KOPT-K1 (cell line): Measurements from ENCODE around the gene MPI.
A peak's percentile ranks its signal among the peaks of the same experiment; 100 is the strongest.
"Not testable (repeated sequence)": the region's sequence is repeated elsewhere in the genome, so short reads cannot be mapped to it uniquely, and the experiment has no call there.

Source experiments
- H3K27ac ChIP-seq: fragments of 200-600 bp; sonication (generic); 2 replicates; pipeline ENCODE4 v1.5.1; 2016; ENCODE audit warnings: antibody characterized with exemption, mild to moderate bottlenecking, low read depth, low read length; ENCODE audit not compliant: poor library complexity, severe bottlenecking
- H3K36me3 ChIP-seq: fragments of 200-600 bp; sonication (generic); 2 replicates; pipeline ENCODE4 v1.5.1; 2017; ENCODE audit warnings: antibody characterized with exemption, mild to moderate bottlenecking, low read length, moderate library complexity; ENCODE audit not compliant: insufficient read depth
- H3K9me3 ChIP-seq: fragments of 200-600 bp; sonication (generic); 2 replicates; pipeline ENCODE4 v1.5.1; 2017; ENCODE audit warnings: antibody characterized with exemption, low read length, mild to moderate bottlenecking; ENCODE audit not compliant: insufficient read depth, poor library complexity, severe bottlenecking

Gene MPI

DNA sequence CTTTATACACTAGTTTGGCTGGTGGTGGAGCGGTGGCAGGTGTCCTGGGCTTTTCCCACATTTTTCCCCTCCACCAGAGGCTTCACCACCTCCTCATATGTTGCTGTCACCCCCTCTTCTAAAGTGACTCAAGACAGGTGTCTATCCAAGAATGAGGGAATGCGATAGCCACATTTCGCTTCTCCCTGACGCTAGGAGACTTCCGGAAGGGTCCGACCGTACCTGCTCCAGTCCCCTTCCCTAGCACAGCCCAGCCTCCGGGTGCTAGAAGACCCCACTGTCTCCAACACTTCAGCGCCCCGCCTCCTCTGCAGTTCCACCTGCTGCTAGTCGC is 17.2 kb upstream of the MPI start:
- peaks cover 24% of the 10 kb centered on the region; the same call in 1 of the 2 replicates for H3K36me3 ChIP-seq
- peak overlapping the region; percentile 74 for H3K27ac ChIP-seq
- peaks cover 9% of the 10 kb centered on the region for H3K9me3 ChIP-seq

DNA sequence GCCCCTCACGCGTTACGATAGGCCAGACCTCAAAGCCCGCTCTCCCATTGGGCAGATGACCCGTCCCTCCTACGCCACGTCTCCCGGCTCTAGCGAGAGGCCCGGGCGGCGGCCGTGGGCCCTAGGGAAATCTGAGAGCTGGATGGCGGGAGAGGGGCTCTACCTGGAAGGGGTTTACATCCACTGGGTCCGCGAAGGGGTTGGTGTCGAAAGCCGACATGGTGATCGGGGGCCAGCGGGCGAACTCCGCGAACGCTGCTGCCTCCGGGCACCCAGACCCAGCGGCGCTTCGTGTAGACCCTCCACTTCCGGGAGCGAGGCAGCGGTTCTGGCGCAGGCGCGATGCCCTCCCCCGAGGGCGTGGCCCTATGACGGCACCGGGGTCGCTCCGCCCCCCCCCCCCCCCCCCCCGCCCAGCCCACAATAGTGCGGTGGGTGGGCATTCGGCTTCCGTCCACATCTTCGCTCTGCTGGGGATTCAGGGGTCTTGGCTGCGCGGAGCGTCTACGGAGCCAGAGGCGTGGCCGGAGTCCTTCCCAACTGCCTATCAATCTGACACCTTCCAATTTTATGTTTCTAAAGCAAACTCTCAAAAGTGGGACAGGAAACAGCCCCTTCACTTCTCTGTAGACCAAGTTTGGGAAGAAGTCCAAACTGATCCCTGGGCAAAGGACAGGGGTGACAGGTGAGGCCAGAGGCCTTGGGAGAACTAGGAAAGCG is 16.6 kb upstream of the MPI start, which contains the start of gene SCAMP2:
Gene SCAMP2 (minus strand): TSS at position 330 of the 720 bp plus-strand sequence. CDS start 110 bp downstream, at position 220.
- peaks cover 18% of the 10 kb centered on the region; the same call in 1 of the 2 replicates for H3K36me3 ChIP-seq

DNA sequence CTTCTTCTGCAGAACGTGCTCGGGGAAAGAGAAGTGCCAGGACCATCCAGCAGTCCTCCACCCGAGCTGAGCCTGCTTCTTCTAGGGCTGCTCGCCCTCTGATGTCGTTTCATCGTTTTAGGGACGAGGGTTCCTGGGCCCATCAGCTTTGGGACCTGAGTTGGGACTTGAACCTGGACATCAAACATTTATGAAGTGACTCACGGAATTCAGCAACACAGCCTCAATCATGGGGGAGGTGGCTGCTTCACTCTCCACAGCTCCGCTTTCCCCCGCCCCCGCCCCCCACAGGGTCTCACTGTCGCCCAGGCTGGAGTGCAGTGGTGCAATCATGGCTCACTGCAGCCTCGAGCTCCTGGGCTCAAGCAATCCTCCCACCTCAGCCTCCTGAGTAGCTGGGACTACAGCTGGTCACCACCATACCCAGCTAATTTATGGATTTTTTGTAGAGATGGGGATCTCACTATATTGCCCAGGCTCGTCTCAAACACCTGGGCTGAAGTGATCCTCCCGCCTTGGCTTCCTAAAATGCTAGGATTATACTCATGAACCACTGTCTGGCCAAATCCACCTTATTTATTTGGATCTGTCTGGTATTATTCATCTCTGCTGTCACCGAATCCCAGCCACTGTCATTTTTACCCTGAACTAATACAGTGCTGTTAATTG is 16.0 kb upstream of the MPI start:
- Histone ChIP-seq H3K36me3 (peaks cover 11% of the 10 kb centered on the region; the same call in 1 of the 2 replicates), H3K9me3 (no peaks in the 10 kb centered on the region), H3K27ac (peak overlapping the region; percentile 39)

More for the DNA sequence above, 16.6 kb upstream of the MPI start, which contains the start of gene SCAMP2:
- H3K27ac ChIP-seq: peak within 1 kb of the TSS; percentile 74
- H3K9me3 ChIP-seq: peaks cover 4% of the 10 kb centered on the region

DNA sequence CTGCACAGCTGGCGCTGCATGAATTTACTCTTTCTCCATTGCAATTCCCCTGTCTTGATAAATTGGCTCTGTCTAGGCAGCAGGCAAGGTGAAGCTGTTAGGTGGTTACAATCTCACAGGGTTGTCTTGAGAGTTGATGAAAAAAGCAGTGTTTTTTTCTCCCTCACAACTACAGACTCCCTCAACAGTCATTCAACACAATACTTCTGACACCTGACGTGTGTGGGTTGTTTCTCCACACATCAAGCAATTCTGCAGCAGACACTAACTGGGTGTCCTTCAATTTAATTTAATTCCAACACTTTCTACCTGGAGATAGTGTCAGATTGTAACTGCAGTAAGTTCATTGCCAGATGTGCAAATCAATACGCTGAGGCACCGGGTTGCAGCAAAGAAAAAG is 11.6 kb upstream of the MPI start:
- H3K36me3 ChIP-seq: no peaks in the 10 kb centered on the region
- H3K9me3 ChIP-seq: peaks cover 13% of the 10 kb centered on the region
- no peak overlapping the region for H3K27ac ChIP-seq

DNA sequence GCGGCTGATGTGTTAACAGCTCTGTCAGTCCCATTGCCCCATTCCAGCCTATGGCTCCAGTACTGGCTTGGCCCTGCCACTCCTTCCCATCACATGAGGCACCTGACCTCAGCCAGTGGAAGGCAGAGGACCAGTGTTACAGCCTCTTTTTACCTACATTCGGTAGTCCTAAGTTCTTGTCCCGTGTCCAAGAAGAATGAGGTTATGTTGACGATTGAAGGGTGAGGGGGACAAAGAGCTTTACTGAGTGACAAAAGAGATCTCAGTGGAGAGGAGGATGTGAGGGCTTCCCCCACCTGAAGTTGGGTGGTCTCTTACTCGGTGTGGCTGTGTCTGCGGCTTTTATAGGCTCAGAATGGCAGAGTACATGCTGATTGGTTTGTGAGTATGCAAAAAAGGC is 7.3 kb upstream of the MPI start:
- H3K27ac ChIP-seq: no peak overlapping the region
- H3K9me3 ChIP-seq: peaks cover 13% of the 10 kb centered on the region
- no peaks in the 10 kb centered on the region for H3K36me3 ChIP-seq

DNA sequence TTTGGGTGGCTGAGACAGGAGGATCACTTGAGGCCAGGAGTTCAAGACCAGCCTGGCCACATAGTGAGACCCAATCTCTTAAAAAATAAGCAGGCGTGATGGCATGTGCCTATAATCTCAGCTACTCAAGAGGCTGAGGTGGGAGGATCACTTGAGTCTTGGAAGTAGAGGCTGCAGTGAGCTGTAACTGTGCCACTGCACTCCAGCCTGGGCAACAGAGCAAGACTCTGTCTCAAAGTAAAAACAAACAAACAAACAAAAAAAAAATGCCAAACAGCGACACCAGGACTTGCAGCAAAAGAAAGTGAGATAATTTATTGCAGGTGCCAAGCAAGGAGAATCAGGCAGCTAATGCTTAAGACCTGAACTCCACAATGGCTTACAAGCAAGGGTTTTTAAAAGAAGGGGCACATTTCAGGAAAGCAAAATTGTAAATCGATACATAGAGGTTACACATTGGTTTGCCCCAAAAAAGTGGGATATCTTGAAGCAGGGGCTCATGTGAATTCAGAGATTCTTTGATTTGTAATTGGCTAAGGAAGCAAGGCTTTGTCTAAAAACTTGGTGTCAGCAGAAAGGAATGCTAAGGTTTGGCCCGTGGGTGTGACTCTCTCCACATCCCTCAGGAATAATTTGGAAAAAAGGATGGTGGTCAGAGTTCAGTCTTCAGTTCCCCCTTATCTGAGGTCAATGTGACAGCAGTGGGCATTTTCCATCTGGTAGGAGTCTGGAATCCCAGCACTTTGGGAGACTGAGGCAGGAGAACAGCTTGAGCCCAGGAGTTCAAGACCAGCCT is 5.2 kb upstream of the MPI start:
- Histone ChIP-seq H3K9me3 (peaks cover 13% of the 10 kb centered on the region), H3K36me3 (no peaks in the 10 kb centered on the region), H3K27ac (no peak overlapping the region)

DNA sequence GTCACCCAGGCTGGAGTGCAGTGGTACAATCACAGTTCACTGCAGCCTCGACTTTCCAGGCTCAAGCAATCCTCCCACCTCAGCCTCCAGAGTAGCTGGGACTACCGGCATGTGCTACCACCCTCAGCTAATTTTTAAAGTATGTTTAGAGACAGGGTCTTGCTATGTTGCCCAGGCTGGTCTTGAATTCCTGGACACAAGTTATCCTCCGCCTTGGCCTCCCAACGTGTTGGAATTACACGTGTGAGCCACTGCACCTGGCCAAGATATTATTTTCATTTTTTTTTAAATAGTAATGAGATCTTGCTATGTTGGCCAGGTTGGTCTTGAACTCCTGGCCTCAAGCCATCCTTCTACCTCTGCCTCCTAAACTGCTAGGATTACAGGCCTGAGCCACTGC is 4.4 kb upstream of the MPI start:
- Histone ChIP-seq H3K36me3 (no peaks in the 10 kb centered on the region), H3K27ac (no peak overlapping the region), H3K9me3 (peaks cover 13% of the 10 kb centered on the region)

DNA sequence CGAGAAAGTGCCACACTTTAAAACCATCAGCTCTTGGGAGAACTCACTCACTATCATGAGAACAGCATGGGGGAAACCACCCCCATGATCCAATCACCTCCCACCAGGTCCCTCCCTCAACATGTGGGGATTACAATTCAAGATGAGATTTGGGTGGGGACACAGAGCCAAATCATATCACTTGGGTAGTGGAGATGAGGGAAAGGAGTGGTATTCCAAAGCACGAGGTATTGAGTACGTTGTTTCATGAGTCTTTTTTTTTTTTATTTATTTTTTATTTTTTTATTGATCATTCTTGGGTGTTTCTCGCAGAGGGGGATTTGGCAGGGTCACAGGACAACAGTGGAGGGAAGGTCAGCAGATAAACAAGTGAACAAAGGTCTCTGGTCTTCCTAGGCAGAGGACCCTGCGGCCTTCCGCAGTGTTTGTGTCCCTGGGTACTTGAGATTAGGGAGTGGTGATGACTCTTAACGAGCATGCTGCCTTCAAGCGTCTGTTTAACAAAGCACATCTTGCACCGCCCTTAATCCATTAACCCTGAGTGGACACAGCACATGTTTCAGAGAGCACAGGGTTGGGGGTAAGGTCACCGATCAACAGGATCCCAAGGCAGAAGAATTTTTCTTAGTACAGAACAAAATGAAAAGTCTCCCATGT is 2.2 kb upstream of the MPI start:
- H3K27ac ChIP-seq, H3K9me3 ChIP-seq: not testable (repeated sequence)
- peaks cover 12% of the 10 kb centered on the region; the same call in 1 of the 2 replicates for H3K36me3 ChIP-seq

DNA sequence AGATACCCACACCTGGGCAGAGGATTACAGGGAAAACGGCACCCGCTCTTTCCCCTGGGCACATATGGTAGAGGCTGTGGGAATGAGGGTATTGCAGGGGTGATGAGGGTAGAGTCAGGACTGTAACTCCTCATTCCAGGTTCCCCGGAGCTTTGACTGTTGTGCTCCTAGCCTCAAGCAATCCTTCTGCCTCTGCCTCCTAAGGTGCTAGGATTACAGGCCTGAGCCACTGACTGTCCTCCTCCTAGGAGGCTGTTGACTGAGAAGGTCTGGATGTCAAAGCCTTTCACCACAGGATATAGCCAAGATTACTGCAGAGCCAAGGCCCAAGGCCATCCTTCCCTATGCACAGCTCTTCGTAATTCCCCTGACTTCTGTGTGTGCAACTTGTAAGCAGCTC is 1.1 kb upstream of the MPI start:
- peaks cover 22% of the 10 kb centered on the region; the same call in 1 of the 2 replicates for H3K36me3 ChIP-seq
- no peak overlapping the region for H3K27ac ChIP-seq
- H3K9me3 ChIP-seq: no peaks in the 10 kb centered on the region

DNA sequence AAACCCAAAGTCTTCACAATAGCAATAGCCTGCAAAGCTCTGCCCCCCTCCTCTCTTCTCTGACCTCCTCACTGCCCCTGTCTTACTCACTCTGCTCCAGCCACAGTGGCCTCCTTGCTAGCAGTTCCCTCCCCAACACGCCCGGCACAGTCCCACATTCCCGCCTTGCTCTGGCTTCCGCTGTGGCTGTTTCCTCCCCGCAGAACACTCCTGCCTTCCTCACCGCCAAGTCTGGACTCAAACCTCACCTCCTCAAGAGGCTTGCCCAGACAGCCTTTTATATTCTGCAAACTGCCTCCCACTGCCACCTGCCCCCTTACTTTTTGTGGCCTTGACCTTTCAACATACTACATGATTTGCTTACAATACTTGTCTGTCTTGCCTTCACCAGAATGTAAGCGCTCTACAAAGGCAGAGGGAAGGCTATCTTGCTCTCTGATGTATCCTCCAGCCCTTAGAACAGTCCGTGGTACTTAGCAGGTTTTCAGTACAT is 406 bp upstream of the MPI start:
- Histone ChIP-seq H3K27ac (peak overlapping the region; percentile 57), H3K36me3 (peaks cover 24% of the 10 kb centered on the region; the same call in 1 of the 2 replicates)

DNA sequence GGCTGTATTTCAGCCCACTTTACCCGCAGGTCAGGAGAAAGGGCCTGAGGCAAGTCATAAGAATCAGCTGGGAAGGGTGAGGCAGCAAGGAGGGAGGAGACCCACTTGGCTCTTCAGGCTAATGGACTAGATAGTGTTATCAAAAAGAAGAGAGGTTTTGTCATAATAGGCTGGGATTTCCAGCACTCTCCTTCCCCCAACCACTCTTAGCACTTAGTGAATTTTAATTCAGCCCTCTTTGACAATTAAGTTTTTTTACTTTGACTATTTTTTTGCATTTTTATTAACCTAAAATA is 771 bp downstream of the MPI start:
- Histone ChIP-seq H3K36me3 (peaks cover 24% of the 10 kb centered on the region; the same call in 1 of the 2 replicates), H3K9me3 (no peaks in the 10 kb centered on the region), H3K27ac (peak overlapping the region; percentile 57)

More for the DNA sequence above, 406 bp upstream of the MPI start:
- H3K9me3 ChIP-seq: no peaks in the 10 kb centered on the region

DNA sequence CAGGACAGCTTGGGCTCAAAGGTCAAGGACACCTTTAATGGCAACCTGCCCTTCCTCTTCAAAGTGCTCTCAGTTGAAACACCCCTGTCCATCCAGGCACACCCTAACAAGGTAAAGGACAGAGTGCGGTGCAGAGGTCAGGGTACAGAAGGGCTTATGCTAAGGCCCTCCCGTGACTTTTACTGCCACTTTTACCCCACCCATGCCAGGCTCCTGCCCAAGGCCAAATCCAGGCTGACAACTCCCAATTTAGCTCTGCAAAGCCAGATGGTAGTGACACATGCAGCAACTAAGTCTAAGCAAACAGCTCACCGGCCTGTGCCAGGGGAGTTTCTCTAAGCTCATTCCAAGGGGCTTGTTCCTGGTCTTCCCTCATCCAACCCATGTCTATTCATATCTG is 1.6 kb downstream of the MPI start:
- no peak overlapping the region for H3K27ac ChIP-seq
- H3K36me3 ChIP-seq: peaks cover 33% of the 10 kb centered on the region; the same call in 1 of the 2 replicates
- H3K9me3 ChIP-seq: no peaks in the 10 kb centered on the region

DNA sequence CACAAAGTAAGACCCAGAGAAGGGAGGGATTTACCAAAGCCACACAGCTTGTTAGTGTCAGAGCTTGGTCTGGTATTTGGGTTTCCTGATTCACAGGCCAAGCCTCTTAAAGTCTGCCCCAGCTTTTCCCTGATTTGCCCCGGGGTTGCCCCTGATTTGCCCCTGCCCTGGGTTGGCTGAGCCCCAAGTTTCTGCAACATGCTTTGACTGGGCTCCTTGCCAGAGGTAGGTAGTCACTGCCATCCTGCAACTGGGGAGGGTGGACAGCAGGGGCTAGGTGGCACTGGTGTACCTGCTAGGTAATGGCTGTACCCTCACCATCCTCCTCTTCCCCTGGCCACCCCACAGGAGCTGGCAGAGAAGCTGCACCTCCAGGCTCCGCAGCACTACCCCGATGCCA is 2.5 kb downstream of the MPI start:
- H3K36me3 ChIP-seq: peaks cover 41% of the 10 kb centered on the region; the same call in 1 of the 2 replicates
- H3K27ac ChIP-seq: no peak overlapping the region
- H3K9me3 ChIP-seq: no peaks in the 10 kb centered on the region

DNA sequence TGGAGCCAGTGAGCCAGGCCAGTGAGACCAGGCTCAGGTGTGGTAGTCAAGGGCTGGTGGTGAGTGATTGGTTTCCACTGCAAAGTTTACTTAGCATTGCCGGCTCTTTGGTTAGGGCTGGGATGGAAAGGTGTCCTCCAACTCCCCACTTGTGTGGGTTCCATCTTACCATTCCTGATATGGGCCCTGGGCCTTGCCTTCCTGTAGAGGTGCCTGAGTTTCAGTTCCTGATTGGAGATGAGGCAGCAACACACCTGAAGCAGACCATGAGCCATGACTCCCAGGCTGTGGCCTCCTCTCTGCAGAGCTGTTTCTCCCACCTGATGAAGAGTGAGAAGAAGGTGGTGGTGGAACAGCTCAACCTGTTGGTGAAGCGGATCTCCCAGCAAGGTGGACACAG is 3.1 kb downstream of the MPI start:
- H3K9me3 ChIP-seq: no peaks in the 10 kb centered on the region
- H3K27ac ChIP-seq: no peak overlapping the region
- peaks cover 48% of the 10 kb centered on the region; the same call in 1 of the 2 replicates for H3K36me3 ChIP-seq
